Vagina (tissue), 2 donors: ENCODE data around the gene KRTAP19-2. TPM values are rescaled to one million over a fixed set of nuclear protein-coding genes. Genes with fewer than 3 reads are reported as not detected.

Experiments
- DNase-seq, 2 donors: peaks; one replicate each; pipeline ENCODE4 v3.0.0-alpha.2; 2017; ENCODE audit errors: extremely low spot score in 2 of 2
- H3K27ac ChIP-seq: fragments of 200-600 bp; sonication (generic); one replicate; pipeline ENCODE4 v1.5.1; 2019
- H3K27me3 ChIP-seq: fragments of 200-600 bp; sonication (generic); one replicate; pipeline ENCODE4 v1.5.1; 2019
- H3K36me3 ChIP-seq, 2 donors: fragments of 200-600 bp; sonication (generic); one replicate each; pipeline ENCODE4 v1.5.1; 2017 to 2019
- H3K4me1 ChIP-seq: fragments of 200-600 bp; sonication (generic); one replicate; pipeline ENCODE4 v1.5.1; 2019
- H3K4me3 ChIP-seq, 2 donors: fragments of 200-600 bp; sonication (generic); 1 replicate in 1 of 2; 2 replicates in 1 of 2; pipeline ENCODE4 v1.5.1; 2016 to 2019
- H3K9me3 ChIP-seq: fragments of 200-600 bp; sonication (generic); one replicate; pipeline ENCODE4 v1.5.1; 2019
- CTCF ChIP-seq, 3 experiments: fragments of 450-650 bp in 2 of 3; fragments of 200-600 bp in 1 of 3; sonication (generic) in 1 of 3; IDR thresholded peaks; one replicate each; pipeline ENCODE4 v1.5.1; 2017 to 2019; ENCODE audit warnings: antibody characterized with exemption in 3 of 3, mild to moderate bottlenecking in 2 of 3, moderate library complexity in 2 of 3
- POLR2A ChIP-seq, 2 donors: fragments of 450-650 bp; IDR thresholded peaks; one replicate each; pipeline ENCODE4 v1.6.1; 2017; ENCODE audit warnings: antibody characterized with exemption in 2 of 2, mild to moderate bottlenecking in 2 of 2, moderate library complexity in 2 of 2
- POLR2AphosphoS5 ChIP-seq, 2 donors: sonication (generic); formaldehyde crosslinking; IDR thresholded peaks; one replicate each; pipeline ENCODE4 v1.9.0; 2017; ENCODE audit warnings: antibody characterized with exemption in 2 of 2, mild to moderate bottlenecking in 2 of 2, low read depth in 1 of 2; ENCODE audit not compliant: insufficient read depth in 1 of 2
- intact Hi-C: fragments of 100-400 bp; cut with DNase I; formaldehyde crosslinking; loops from one replicate; pipeline ENCODE4 v1.15.1; 2023
- total RNA-seq: library from RNA; depleted of rRNA; stranded (reverse); fragments of >200 nt; gene quantifications from one replicate; pipeline ENCODE4 v1.2.3, GENCODE V29; 2016

Gene KRTAP19-2
- total RNA-seq, 1 donor from 2014 or later: not detected

- no peaks in the 10 kb centered on the region for H3K9me3 ChIP-seq
- no peaks in the 10 kb centered on the region for H3K27me3 ChIP-seq
- intact Hi-C loops: no loop called here
- H3K36me3 ChIP-seq: no peaks in the 10 kb centered on the region
- no peak within 1 kb of the TSS for H3K27ac ChIP-seq
- DNase-seq: no peak
- TF ChIP-seq CTCF (IDR thresholded peaks at IDR 0.05) (no peak), POLR2A (IDR thresholded peaks at IDR 0.05) (no peak), POLR2AphosphoS5 (IDR thresholded peaks at IDR 0.05; ENCODE audit: insufficient read depth in 1 of 2, low read depth in 1 of 2) (no peak)
- H3K4me3 ChIP-seq: no peak within 1 kb of the TSS
- no peaks in the 10 kb centered on the region for H3K4me1 ChIP-seq
Measured at GRCh38 chr21:30491963-30492428, 4.8 kb upstream of the KRTAP19-2 start, which contains the start of gene KRTAP19-3. KRTAP19-3 (minus strand) TSS chr21:30492013; CDS start chr21:30491957, 56 bp downstream.

- H3K36me3 ChIP-seq: no peaks in the 10 kb centered on the region
- no peak overlapping the region for H3K27ac ChIP-seq
- DNase-seq: no peak
- no peaks in the 10 kb centered on the region for H3K27me3 ChIP-seq
- no peak for TF ChIP-seq POLR2AphosphoS5 (IDR thresholded peaks at IDR 0.05; ENCODE audit: insufficient read depth in 1 of 2, low read depth in 1 of 2)
- no peak for TF ChIP-seq CTCF (IDR thresholded peaks at IDR 0.05)
- TF ChIP-seq POLR2A (IDR thresholded peaks at IDR 0.05): no peak
- intact Hi-C loops: no loop called here
- H3K9me3 ChIP-seq: no peaks in the 10 kb centered on the region
- H3K4me3 ChIP-seq: no peak overlapping the region
- no peaks in the 10 kb centered on the region for H3K4me1 ChIP-seq
Measured at GRCh38 chr21:30486180-30486579, 1.1 kb downstream of the KRTAP19-2 start.

- Histone ChIP-seq H3K36me3 (no peaks in the 10 kb centered on the region), H3K27me3 (no peaks in the 10 kb centered on the region), H3K9me3 (no peaks in the 10 kb centered on the region), H3K27ac (no peak overlapping the region), H3K4me1 (no peaks in the 10 kb centered on the region), H3K4me3 (no peak overlapping the region)
- intact Hi-C loops: no loop called here
- no peak for DNase-seq
- TF ChIP-seq POLR2A (IDR thresholded peaks at IDR 0.05) (no peak), CTCF (IDR thresholded peaks at IDR 0.05) (no peak), POLR2AphosphoS5 (IDR thresholded peaks at IDR 0.05; ENCODE audit: insufficient read depth in 1 of 2, low read depth in 1 of 2) (no peak)
Measured at GRCh38 chr21:30482130-30482529, 5.1 kb downstream of the KRTAP19-2 start.

GRCh38 chr21:30480145-30480544 lies 7.1 kb downstream of the KRTAP19-2 start, which contains the start of gene KRTAP19-1:
KRTAP19-1 (minus strand) TSS chr21:30480367; CDS start chr21:30480317, 50 bp downstream.
- no peak for DNase-seq
- TF ChIP-seq CTCF (IDR thresholded peaks at IDR 0.05) (no peak), POLR2A (IDR thresholded peaks at IDR 0.05) (no peak), POLR2AphosphoS5 (IDR thresholded peaks at IDR 0.05; ENCODE audit: insufficient read depth in 1 of 2, low read depth in 1 of 2) (no peak)
- no peaks in the 10 kb centered on the region for H3K27me3 ChIP-seq
- H3K4me1 ChIP-seq: no peaks in the 10 kb centered on the region
- H3K4me3 ChIP-seq: no peak within 1 kb of the TSS
- no peaks in the 10 kb centered on the region for H3K9me3 ChIP-seq
- intact Hi-C loops: no loop called here
- no peak within 1 kb of the TSS for H3K27ac ChIP-seq
- H3K36me3 ChIP-seq: no peaks in the 10 kb centered on the region

GRCh38 chr21:30479259-30479658 lies 8.0 kb downstream of the KRTAP19-2 start:
- TF ChIP-seq CTCF (IDR thresholded peaks at IDR 0.05) (no peak), POLR2AphosphoS5 (IDR thresholded peaks at IDR 0.05; ENCODE audit: insufficient read depth in 1 of 2, low read depth in 1 of 2) (no peak), POLR2A (IDR thresholded peaks at IDR 0.05) (no peak)
- H3K36me3 ChIP-seq: no peaks in the 10 kb centered on the region
- no peaks in the 10 kb centered on the region for H3K4me1 ChIP-seq
- H3K27me3 ChIP-seq: no peaks in the 10 kb centered on the region
- no peak overlapping the region for H3K4me3 ChIP-seq
- intact Hi-C loops: no loop called here
- no peaks in the 10 kb centered on the region for H3K9me3 ChIP-seq
- no peak for DNase-seq
- no peak overlapping the region for H3K27ac ChIP-seq
